ENCODE results near the gene YPEL2. TPM values are rescaled to one million over a fixed set of nuclear protein-coding genes. Genes with fewer than 3 reads are reported as not detected.

Gene YPEL2
- total and polyA plus RNA-seq, 2 donors (not counting 3 experiments of a cell fraction or from before 2014, with no cell fraction given): 36.5 to 66.8 TPM

- Histone ChIP-seq H3K27ac (ENCODE audit: insufficient read depth, low read depth, low read length) (no peak overlapping the region), H4K20me1 (replicated peaks; ENCODE audit: control insufficient read depth, extremely low read depth, insufficient read depth, low read length) (no peaks in the 10 kb centered on the region), H3K4me1 (ENCODE audit: control insufficient read depth, extremely low read depth, insufficient read depth, low read length) (no peaks in the 10 kb centered on the region), H3K9ac (replicated peaks; ENCODE audit: extremely low read depth, insufficient read depth, low read length) (no peak overlapping the region), H3K36me3 (ENCODE audit: control insufficient read depth in 2 of 2, extremely low read depth in 1 of 2, insufficient read depth in 2 of 2, low read length in 2 of 2) (no peaks in the 10 kb centered on the region), H3K4me3 (replicated peaks in 1 of 3; ENCODE audit: insufficient read depth in 1 of 3, low read depth in 1 of 3, low read length in 3 of 3) (no peak overlapping the region), H3K27me3 (ENCODE audit: control insufficient read depth in 2 of 2, insufficient read depth in 2 of 2, low read length in 2 of 2) (no peaks in the 10 kb centered on the region), H3K9me1 (replicated peaks; ENCODE audit: control insufficient read depth, extremely low read depth, insufficient read depth, low read length) (no peaks in the 10 kb centered on the region), H3K9me3 (replicated peaks; ENCODE audit: control insufficient read depth, insufficient read depth, low read length) (no peaks in the 10 kb centered on the region), H3K4me2 (ENCODE audit: insufficient read depth, low read length) (no peak overlapping the region), H3K79me2 (ENCODE audit: control insufficient read depth, insufficient read depth, low read length) (no peaks in the 10 kb centered on the region), H2AFZ (ENCODE audit: low read depth, low read length) (no peak overlapping the region)
- ChIA-PET POLR2A (no interaction called here), CTCF (no interaction called here)
- no peak for DNase-seq (ENCODE audit: low read depth, low spot score)
- TF ChIP-seq MYC (IDR thresholded peaks at IDR 0.05; ENCODE audit: low read depth, low read length): no peak
- TF ChIP-seq FOS (IDR thresholded peaks at IDR 0.05; ENCODE audit: borderline replicate concordance, insufficient read depth, low read length): no peak
- no peak for TF ChIP-seq MAX (IDR thresholded peaks at IDR 0.05; ENCODE audit: insufficient read depth, insufficient read length)
- TF ChIP-seq POLR2A (IDR thresholded peaks at IDR 0.05; ENCODE audit: low read depth, low read length): no peak
- no peak for TF ChIP-seq CTCF (IDR thresholded peaks at IDR 0.05; ENCODE audit: extremely low read depth in 1 of 2, insufficient read depth in 1 of 2, low read depth in 1 of 2, low read length in 2 of 2)
- TF ChIP-seq GATA2 (IDR thresholded peaks at IDR 0.05; ENCODE audit: insufficient read depth, insufficient read length, low read depth, low read length): no peak
- no peak for TF ChIP-seq POLR2AphosphoS5 (IDR thresholded peaks at IDR 0.05; ENCODE audit: insufficient read depth, low read depth, low read length)
- no peak for TF ChIP-seq JUN (IDR thresholded peaks at IDR 0.05; ENCODE audit: borderline replicate concordance, insufficient read depth, insufficient read length, low read depth)
- TF ChIP-seq EZH2 (IDR thresholded peaks at IDR 0.05; ENCODE audit: borderline replicate concordance, low read depth, low read length, severe bottlenecking): no peak
- no peak for FAIRE-seq
- dilution Hi-C loops (cut with MboI; ENCODE audit: extremely low pct_ligation_motif_present, low sequenced_read_pairs): no loop called here
- BruUV-seq (replicated peaks): no TSS peak
- intact Hi-C loops (cut with micrococcal nuclease): no loop called here
These were observed 26.6 kb upstream of the YPEL2 start for GRCh38 chr17:59304811-59305210.
